HepG2 (cell line): Measurements from ENCODE around the gene HPS1. TPM values are rescaled to one million over a fixed set of nuclear protein-coding genes. Genes with fewer than 3 reads are reported as not detected.
A peak's percentile ranks its signal among the peaks of the same experiment; 100 is the strongest.

Source experiments
- CC2D1A ChIP-seq: sonication (generic); formaldehyde crosslinking; IDR thresholded peaks from 2 replicates; pipeline ENCODE4 v1.8.1; 2023; ENCODE audit warnings: mild to moderate bottlenecking, missing genetic modification reagents
- DMTF1 ChIP-seq: sonication (generic); formaldehyde crosslinking; IDR thresholded peaks from 2 replicates; pipeline ENCODE4 v1.4.0; 2020; ENCODE audit warnings: mild to moderate bottlenecking, missing genetic modification reagents
- HMGXB3 ChIP-seq: sonication (generic); formaldehyde crosslinking; IDR thresholded peaks from 2 replicates; pipeline ENCODE4 v1.4.0; 2020; ENCODE audit warnings: missing genetic modification reagents, borderline replicate concordance
- MAFG ChIP-seq: sonication (generic); formaldehyde crosslinking; IDR thresholded peaks from 2 replicates; pipeline ENCODE4 v1.5.1; 2020; ENCODE audit warnings: mild to moderate bottlenecking, missing genetic modification reagents
- MTF2 ChIP-seq: sonication (generic); formaldehyde crosslinking; IDR thresholded peaks from 2 replicates; pipeline ENCODE4 v1.5.0; 2020; ENCODE audit warnings: missing genetic modification reagents, borderline replicate concordance
- RXRB ChIP-seq: IDR thresholded peaks from 2 replicates; pipeline ENCODE4 v1.6.1; 2016; ENCODE audit warnings: borderline replicate concordance, missing genetic modification reagents, missing compliant biosample characterization
- U2AF2 ChIP-seq: fragments of 200-400 bp; formaldehyde crosslinking; IDR thresholded peaks from 2 replicates; pipeline ENCODE4 v1.6.1; 2017; ENCODE audit warnings: low read depth, mild to moderate bottlenecking, low read length
- ZKSCAN8 ChIP-seq: IDR thresholded peaks from 2 replicates; pipeline ENCODE4 v1.6.1; 2016; ENCODE audit warnings: borderline replicate concordance, missing genetic modification reagents, missing compliant biosample characterization
- ZNF780A ChIP-seq: sonication (generic); formaldehyde crosslinking; IDR thresholded peaks from 2 replicates; pipeline ENCODE4 v1.8.0; 2022; ENCODE audit warnings: mild to moderate bottlenecking, missing genetic modification reagents, moderate library complexity
- polyA plus RNA-seq, 8 experiments: library from polyadenylated mRNA; depleted of rRNA in 3 of 8; stranded (reverse) in 7 of 8; unstranded in 1 of 8; fragments of >200 nt; fragmentation: Illumina TruSeq in 4 of 8; extraction: Trizol in 4 of 8; gene quantifications; 2 replicates each; pipeline versions ENCODE4 v1.2.1 to v1.2.3, GENCODE V29; 2011 to 2016; ENCODE audit warnings: low read depth in 4 of 8, missing spikeins in 1 of 8, mixed read lengths in 1 of 8; ENCODE audit not compliant: insufficient read depth in 1 of 8
- total RNA-seq, 5 experiments: library from RNA; depleted of rRNA; stranded (reverse); fragments of >200 nt; fragmentation: Illumina TruSeq; extraction: Trizol; gene quantifications; 2 replicates each; pipeline ENCODE4 v1.2.3, GENCODE V29; 2016; ENCODE audit warnings: low read depth in 1 of 5

Gene HPS1
- total and polyA plus RNA-seq, 2 of the 13 experiments (the other 11 are each of a cell fraction or from before 2014, with no cell fraction given), result 24.6 to 25.8 TPM

GRCh38 chr10:98446661-98447221, at the start of gene HPS1 (continued):
- no peak for TF ChIP-seq HMGXB3 (CRISPR knock-in tag)
- TF ChIP-seq CC2D1A, result no peak
- no peak for TF ChIP-seq RXRB (CRISPR knock-in tag)
- TF ChIP-seq MTF2 (CRISPR knock-in tag), result 0 out of 2 replicates have a peak, but pooled peaks have one; percentile 36
- TF ChIP-seq DMTF1 (CRISPR knock-in tag), result no peak
- no peak for TF ChIP-seq MAFG (CRISPR knock-in tag)
- TF ChIP-seq ZKSCAN8 (CRISPR knock-in tag), result no peak
- no peak for TF ChIP-seq ZNF780A
- TF ChIP-seq U2AF2, result 0 out of 2 replicates have a peak, but pooled peaks have one; percentile 58
